ENCODE measurements around the gene RGP1. TPM values are rescaled to one million over a fixed set of nuclear protein-coding genes. Genes with fewer than 3 reads are reported as not detected.
A peak's percentile ranks its signal among the peaks of the same experiment; 100 is the strongest.

RGP1 gene
- total RNA-seq, 1 donor from 2014 or later: 11.2 TPM

DNA sequence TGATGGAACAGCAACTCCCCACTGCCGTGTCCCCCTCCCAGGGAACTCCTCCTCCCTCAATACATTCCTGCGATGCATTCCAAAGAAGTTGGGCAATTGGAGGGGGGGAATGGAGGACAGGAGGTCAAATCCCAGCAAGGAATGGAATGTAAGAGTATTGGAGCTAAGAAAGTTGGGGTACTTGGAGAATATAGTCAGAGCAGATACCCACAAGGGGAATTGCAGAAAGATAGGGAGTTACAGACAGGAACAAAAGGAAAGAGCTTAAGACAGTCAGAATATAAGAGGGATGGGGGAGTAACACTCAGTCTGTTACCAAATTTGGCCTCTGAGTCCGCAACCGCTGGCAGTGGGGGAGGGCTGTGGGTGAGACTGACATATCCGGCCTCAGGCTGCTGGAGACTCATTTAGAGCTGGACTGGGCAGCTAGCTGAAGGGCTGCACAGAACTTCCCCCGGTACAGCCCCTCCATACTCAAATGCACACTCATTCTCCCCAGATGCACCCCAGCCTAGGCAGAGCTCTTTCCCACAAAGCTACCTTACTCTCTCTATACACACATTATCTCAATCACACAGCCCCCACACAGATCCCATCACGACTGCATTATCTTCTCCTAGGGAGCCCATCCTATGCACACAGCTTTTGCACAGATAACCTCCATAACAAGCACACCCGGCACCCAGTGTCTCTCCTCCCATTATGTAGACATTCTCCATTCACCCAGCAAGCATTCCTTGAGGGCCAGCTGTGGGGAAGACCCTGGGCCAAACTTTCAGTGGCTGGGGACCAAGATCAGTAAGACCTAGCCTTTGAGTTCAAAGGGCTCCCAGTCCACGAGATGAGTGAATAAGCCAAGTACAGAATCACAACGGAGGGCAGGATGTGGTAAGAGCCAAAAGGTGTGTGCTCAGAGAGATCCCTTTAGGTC, 20.8 kb upstream of the RGP1 start:
- Mint-ChIP-seq H3K9me3 (no peaks in the 10 kb centered on the region), H3K27me3 (ENCODE audit: insufficient read depth, low read depth) (peaks cover 4% of the 10 kb centered on the region), H3K4me3 (no peak overlapping the region), H3K27ac (no peak overlapping the region), H3K4me1 (peaks cover 17% of the 10 kb centered on the region), H3K36me3 (peaks cover 12% of the 10 kb centered on the region)
- Histone ChIP-seq H3K9me3 (ENCODE audit: low read depth) (no peaks in the 10 kb centered on the region), H3K9ac (no peak overlapping the region), H3K4me1 (peaks cover 49% of the 10 kb centered on the region), H2AFZ (replicated peaks) (no peak overlapping the region), H4K20me1 (ENCODE audit: low read depth) (peaks cover 15% of the 10 kb centered on the region), H3K27ac (peak overlapping the region; percentile 68), H3F3A (ENCODE audit: low read depth) (peaks cover 43% of the 10 kb centered on the region), H3K4me3 (peak overlapping the region; percentile 35), H3K79me2 (ENCODE audit: low read depth) (peaks cover 62% of the 10 kb centered on the region), H3K36me3 (no peaks in the 10 kb centered on the region), H3K27me3 (no peaks in the 10 kb centered on the region), H3K4me2 (peak overlapping the region; percentile 80)
- TF ChIP-seq EZH2phosphoT487 (IDR thresholded peaks at IDR 0.05) (no peak), EZH2 (IDR thresholded peaks at IDR 0.05) (no peak)
- TF ChIP-seq, protein P1, sequence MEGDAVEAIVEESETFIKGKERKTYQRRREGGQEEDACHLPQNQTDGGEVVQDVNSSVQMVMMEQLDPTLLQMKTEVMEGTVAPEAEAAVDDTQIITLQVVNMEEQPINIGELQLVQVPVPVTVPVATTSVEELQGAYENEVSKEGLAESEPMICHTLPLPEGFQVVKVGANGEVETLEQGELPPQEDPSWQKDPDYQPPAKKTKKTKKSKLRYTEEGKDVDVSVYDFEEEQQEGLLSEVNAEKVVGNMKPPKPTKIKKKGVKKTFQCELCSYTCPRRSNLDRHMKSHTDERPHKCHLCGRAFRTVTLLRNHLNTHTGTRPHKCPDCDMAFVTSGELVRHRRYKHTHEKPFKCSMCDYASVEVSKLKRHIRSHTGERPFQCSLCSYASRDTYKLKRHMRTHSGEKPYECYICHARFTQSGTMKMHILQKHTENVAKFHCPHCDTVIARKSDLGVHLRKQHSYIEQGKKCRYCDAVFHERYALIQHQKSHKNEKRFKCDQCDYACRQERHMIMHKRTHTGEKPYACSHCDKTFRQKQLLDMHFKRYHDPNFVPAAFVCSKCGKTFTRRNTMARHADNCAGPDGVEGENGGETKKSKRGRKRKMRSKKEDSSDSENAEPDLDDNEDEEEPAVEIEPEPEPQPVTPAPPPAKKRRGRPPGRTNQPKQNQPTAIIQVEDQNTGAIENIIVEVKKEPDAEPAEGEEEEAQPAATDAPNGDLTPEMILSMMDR (IDR thresholded peaks at IDR 0.05): no peak
- peak; percentile 80 for DNase-seq (ENCODE audit: low spot score)

DNA sequence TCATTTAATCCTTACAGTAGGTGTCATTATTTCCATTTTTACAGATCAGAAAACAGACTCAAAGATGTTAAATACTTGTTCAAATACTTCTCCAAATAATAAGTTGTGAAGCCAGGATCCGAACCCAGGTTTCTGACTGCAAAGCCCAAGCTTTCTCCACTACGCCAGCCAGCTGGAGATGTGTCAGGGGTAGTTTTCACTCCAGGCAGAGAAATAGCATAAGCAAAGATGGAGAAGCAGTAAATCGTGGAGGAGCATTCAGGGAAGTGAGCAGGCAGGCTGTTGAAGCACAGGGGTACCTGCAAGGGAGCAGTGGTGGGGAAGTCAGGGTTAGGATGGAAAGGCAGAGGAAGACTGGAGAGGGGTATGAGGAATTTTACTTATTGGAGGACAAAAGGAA, 20.0 kb upstream of the RGP1 start:
- H3K27me3 Mint-ChIP-seq (ENCODE audit: insufficient read depth, low read depth): peaks cover 4% of the 10 kb centered on the region
- H3K27ac Mint-ChIP-seq: no peak overlapping the region
- Histone ChIP-seq H3F3A (ENCODE audit: low read depth) (peaks cover 50% of the 10 kb centered on the region), H3K4me3 (peak overlapping the region; percentile 35), H3K4me2 (peak overlapping the region; percentile 80), H3K4me1 (peaks cover 55% of the 10 kb centered on the region), H3K27me3 (no peaks in the 10 kb centered on the region), H4K20me1 (ENCODE audit: low read depth) (peaks cover 15% of the 10 kb centered on the region), H3K79me2 (ENCODE audit: low read depth) (peaks cover 70% of the 10 kb centered on the region), H3K36me3 (no peaks in the 10 kb centered on the region), H3K9me3 (ENCODE audit: low read depth) (no peaks in the 10 kb centered on the region), H2AFZ (replicated peaks) (no peak overlapping the region), H3K27ac (peak overlapping the region; percentile 68), H3K9ac (no peak overlapping the region)
- no peak for DNase-seq (ENCODE audit: low spot score)
- H3K4me3 Mint-ChIP-seq: no peak overlapping the region
- TF ChIP-seq EZH2phosphoT487 (IDR thresholded peaks at IDR 0.05): no peak
- no peak for TF ChIP-seq EZH2 (IDR thresholded peaks at IDR 0.05)
- TF ChIP-seq, protein P1 (IDR thresholded peaks at IDR 0.05): no peak
- no peaks in the 10 kb centered on the region for H3K9me3 Mint-ChIP-seq
- H3K4me1 Mint-ChIP-seq: peaks cover 22% of the 10 kb centered on the region
- peaks cover 12% of the 10 kb centered on the region for H3K36me3 Mint-ChIP-seq

DNA sequence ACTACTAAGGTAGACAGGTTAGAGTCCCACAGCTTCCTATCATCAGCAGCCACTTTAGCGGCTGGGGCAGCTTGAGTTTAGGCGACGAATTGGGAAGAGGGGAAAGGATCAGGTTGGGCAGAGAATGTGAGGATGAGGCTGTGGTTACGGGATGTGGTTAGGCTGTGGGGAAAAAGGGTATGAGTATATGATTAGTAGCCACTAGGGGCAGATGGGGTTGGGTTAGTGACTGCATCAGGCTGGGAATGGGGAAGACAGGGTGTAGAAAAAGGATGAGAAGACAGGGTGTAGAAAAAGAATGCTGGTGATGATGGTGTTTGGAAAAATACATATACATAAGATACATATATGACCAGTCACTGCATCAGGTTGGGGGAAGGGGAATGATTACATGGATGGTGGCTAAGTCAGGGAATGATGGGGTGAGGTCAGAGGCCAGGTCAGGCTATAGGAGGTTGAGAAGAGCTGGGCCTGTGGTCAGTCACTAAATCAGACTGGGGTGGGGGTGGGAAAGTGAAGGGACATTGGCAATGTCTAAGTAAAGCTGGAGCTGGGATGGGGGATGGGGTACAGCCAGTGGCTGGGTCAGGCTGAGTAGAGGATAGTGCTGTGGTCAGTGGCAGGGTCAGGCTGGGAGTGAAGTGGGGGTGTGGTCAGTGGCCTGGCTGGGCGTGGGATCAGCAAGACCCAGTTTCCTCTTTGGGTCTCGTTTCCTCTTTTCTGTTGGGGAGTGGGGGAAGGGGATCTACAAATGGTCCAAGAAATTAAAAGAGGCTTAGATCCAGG, 19.2 kb upstream of the RGP1 start:
- Mint-ChIP-seq H3K36me3 (peaks cover 5% of the 10 kb centered on the region), H3K27me3 (ENCODE audit: insufficient read depth, low read depth) (peaks cover 2% of the 10 kb centered on the region), H3K4me1 (peaks cover 25% of the 10 kb centered on the region), H3K4me3 (no peak overlapping the region), H3K27ac (no peak overlapping the region), H3K9me3 (no peaks in the 10 kb centered on the region)
- H3K9me3 ChIP-seq (ENCODE audit: low read depth): no peaks in the 10 kb centered on the region
- H3K27me3 ChIP-seq: no peaks in the 10 kb centered on the region
- peaks cover 77% of the 10 kb centered on the region for H3K79me2 ChIP-seq (ENCODE audit: low read depth)
- no peak overlapping the region for H3K27ac ChIP-seq
- peak overlapping the region; percentile 35 for H3K4me3 ChIP-seq
- H4K20me1 ChIP-seq (ENCODE audit: low read depth): peaks cover 15% of the 10 kb centered on the region
- peak overlapping the region; percentile 80 for H3K4me2 ChIP-seq
- H3K36me3 ChIP-seq: no peaks in the 10 kb centered on the region
- TF ChIP-seq EZH2phosphoT487 (IDR thresholded peaks at IDR 0.05) (no peak), EZH2 (IDR thresholded peaks at IDR 0.05) (no peak)
- TF ChIP-seq, protein P1 (IDR thresholded peaks at IDR 0.05): peak; percentile 63
- DNase-seq (ENCODE audit: low spot score): peak; percentile 70
- H2AFZ ChIP-seq (replicated peaks): no peak overlapping the region
- H3F3A ChIP-seq (ENCODE audit: low read depth): peaks cover 55% of the 10 kb centered on the region
- no peak overlapping the region for H3K9ac ChIP-seq
- peaks cover 55% of the 10 kb centered on the region for H3K4me1 ChIP-seq

All from neural progenitor cell (in vitro differentiated cells).